A549 (cell line): Measurements from ENCODE around the gene ANKFN1.

Source experiments
- CHD2 ChIP-seq: fragments of 150-350 bp; IDR thresholded peaks from 2 replicates; pipeline ENCODE4 v1.6.1; 2014; ENCODE audit warnings: low read length; ENCODE audit not compliant: partially characterized antibody
- CHD4 ChIP-seq: fragments of 200-600 bp; sonication (generic); IDR thresholded peaks from 2 replicates; pipeline ENCODE4 v1.6.1; 2016; ENCODE audit warnings: antibody characterized with exemption, mild to moderate bottlenecking, borderline replicate concordance
- NFE2L2 ChIP-seq: fragments of 150-350 bp; conservative IDR thresholded peaks from 2 replicates; pipeline ENCODE4 v1.6.1; 2014; ENCODE audit warnings: low read length
- POLR2A ChIP-seq: IDR thresholded peaks from 2 replicates; pipeline ENCODE4 v1.6.1; 2012; ENCODE audit warnings: mild to moderate bottlenecking, low read length
- TF ChIP-seq, protein P1 (sequence below): fragments of >200 bp; sonication (Bioruptor Twin); formaldehyde crosslinking; IDR thresholded peaks from 3 replicates; pipeline ENCODE4 v1.5.1; 2016

- TF ChIP-seq NFE2L2: no peak
- TF ChIP-seq, protein P1, sequence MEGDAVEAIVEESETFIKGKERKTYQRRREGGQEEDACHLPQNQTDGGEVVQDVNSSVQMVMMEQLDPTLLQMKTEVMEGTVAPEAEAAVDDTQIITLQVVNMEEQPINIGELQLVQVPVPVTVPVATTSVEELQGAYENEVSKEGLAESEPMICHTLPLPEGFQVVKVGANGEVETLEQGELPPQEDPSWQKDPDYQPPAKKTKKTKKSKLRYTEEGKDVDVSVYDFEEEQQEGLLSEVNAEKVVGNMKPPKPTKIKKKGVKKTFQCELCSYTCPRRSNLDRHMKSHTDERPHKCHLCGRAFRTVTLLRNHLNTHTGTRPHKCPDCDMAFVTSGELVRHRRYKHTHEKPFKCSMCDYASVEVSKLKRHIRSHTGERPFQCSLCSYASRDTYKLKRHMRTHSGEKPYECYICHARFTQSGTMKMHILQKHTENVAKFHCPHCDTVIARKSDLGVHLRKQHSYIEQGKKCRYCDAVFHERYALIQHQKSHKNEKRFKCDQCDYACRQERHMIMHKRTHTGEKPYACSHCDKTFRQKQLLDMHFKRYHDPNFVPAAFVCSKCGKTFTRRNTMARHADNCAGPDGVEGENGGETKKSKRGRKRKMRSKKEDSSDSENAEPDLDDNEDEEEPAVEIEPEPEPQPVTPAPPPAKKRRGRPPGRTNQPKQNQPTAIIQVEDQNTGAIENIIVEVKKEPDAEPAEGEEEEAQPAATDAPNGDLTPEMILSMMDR: no peak
- TF ChIP-seq CHD2: no peak
- no peak for TF ChIP-seq POLR2A
- TF ChIP-seq CHD4: no peak
These were observed 390.0 kb downstream of the ANKFN1 start for GRCh38 chr17:56543280-56543679.
